ENCODE measurements around the gene NFS1. TPM values are rescaled to one million over a fixed set of nuclear protein-coding genes. Genes with fewer than 3 reads are reported as not detected.
"Not testable (repeated sequence)": the region's sequence is repeated elsewhere in the genome, so short reads cannot be mapped to it uniquely, and the experiment has no call there.

Gene NFS1
- total RNA-seq (2022) (44.6 and 53.0 TPM in 2 replicates), Bru-seq, nascent RNA (percentile 67 among the genes with signal in this experiment), BruChase-seq, experiment 1, labeled RNA remaining after a 6-hour chase (percentile 83 among the genes with signal in this experiment), BruChase-seq, experiment 2, labeled RNA remaining after a 2-hour chase (percentile 86 among the genes with signal in this experiment)
- long read RNA-seq, transcript NFS1-203 (13 exons, 3,012 nt): major isoform, 40 of 61 reads
- long read RNA-seq, partial matches to known transcripts: 11 of 61 reads
- long read RNA-seq, other reads (novel, unspliced or antisense): 4 of 61 reads

DNA sequence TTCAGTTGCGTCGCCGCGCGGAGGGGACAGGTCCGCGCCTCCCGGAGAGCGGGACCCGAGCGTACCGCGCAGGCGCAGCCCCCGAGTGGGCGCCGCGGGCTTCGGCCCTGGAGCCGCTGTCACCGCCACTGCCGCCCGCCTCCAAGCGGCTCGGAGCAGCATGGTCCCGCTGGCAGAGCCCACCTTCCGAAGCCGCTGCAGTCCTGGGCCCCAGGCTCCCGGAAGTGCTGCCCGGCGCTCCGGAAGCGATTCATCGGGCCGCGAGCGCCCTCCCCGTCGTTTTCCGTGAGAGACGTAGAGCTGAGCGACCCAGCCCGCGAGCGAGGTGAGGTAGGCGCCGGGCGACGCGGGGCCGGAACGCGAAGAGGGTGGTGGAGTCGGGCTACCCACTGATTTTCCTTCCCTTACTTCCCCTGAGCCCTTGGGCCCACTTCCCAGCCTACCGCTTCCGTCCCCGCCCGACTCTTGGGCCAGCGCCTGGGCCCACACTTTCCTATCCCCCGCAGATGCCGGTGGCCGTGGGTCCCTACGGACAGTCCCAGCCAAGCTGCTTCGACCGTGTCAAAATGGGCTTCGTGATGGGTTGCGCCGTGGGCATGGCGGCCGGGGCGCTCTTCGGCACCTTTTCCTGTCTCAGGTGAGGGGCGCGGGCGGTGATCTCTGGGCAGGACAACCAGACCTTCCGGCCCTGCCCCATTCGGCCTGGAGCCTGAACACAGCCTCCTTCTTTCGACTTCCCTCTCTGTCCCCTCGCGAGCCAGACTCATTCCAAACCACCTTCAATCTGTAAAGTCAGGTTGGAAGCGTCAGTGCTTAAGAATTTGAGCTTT is at the start of gene NFS1, which contains the start of gene ROMO1:
NFS1 (minus strand) TSS at position 226 of the 830 bp plus-strand sequence; CDS start at position 162, 64 bp downstream.
ROMO1 (plus strand) TSS at position 279 of the 830 bp plus-strand sequence; CDS start at position 507, 228 bp downstream.
- peak within 1 kb of the TSS; percentile 87 for H3K27ac Mint-ChIP-seq (ENCODE audit: unreplicated experiment)
- DNase-seq: peak; percentile 91
- no peaks in the 10 kb centered on the region for H3K27me3 Mint-ChIP-seq (ENCODE audit: unreplicated experiment)
- H3K36me3 Mint-ChIP-seq (ENCODE audit: insufficient read depth, unreplicated experiment): peaks cover 60% of the 10 kb centered on the region
- peaks cover 24% of the 10 kb centered on the region for H3K4me1 Mint-ChIP-seq (ENCODE audit: low read depth, unreplicated experiment)
- CTCF ChIA-PET: interaction anchor here (0.6 to 1.0 kb wide), 5 partner anchors 13 to 245 kb away, joined by 3 read pairs; partner anchors contain the start of gene RBM39
- TSS peak; percentile 80 for BruUV-seq (replicated peaks)
- H3K4me3 Mint-ChIP-seq (ENCODE audit: low read depth, unreplicated experiment): peak within 1 kb of the TSS; percentile 90
- intact Hi-C loops (cut with micrococcal nuclease; ENCODE audit: unreplicated experiment): loop anchor here (5.0 kb wide), 1 partner anchor 187 kb away; no protein-coding TSS in a partner anchor
- H3K9me3 Mint-ChIP-seq (ENCODE audit: low read depth, unreplicated experiment): no peaks in the 10 kb centered on the region
- TF ChIP-seq, protein P1, sequence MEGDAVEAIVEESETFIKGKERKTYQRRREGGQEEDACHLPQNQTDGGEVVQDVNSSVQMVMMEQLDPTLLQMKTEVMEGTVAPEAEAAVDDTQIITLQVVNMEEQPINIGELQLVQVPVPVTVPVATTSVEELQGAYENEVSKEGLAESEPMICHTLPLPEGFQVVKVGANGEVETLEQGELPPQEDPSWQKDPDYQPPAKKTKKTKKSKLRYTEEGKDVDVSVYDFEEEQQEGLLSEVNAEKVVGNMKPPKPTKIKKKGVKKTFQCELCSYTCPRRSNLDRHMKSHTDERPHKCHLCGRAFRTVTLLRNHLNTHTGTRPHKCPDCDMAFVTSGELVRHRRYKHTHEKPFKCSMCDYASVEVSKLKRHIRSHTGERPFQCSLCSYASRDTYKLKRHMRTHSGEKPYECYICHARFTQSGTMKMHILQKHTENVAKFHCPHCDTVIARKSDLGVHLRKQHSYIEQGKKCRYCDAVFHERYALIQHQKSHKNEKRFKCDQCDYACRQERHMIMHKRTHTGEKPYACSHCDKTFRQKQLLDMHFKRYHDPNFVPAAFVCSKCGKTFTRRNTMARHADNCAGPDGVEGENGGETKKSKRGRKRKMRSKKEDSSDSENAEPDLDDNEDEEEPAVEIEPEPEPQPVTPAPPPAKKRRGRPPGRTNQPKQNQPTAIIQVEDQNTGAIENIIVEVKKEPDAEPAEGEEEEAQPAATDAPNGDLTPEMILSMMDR (IDR thresholded peaks at IDR 0.05; ENCODE audit: unreplicated experiment): no peak

DNA sequence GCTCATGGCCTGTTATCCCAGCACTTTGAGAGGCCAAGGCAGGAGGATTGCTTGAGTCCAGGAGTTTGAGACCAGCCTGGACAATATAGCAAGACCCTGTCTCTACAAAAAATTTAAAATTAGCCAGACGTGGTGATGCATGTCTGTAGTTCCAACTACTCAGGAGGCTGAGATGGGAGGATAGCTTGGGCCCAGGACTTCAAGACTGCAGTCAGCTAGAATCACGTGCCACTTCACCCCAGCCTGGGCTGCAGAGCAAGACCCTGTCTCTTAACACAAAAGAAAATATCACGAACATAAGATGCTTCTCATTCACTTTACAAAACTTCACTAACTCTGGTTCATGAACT is 45.3 kb upstream of the NFS1 start:
- H3K9me3 Mint-ChIP-seq (ENCODE audit: low read depth, unreplicated experiment); H3K27ac Mint-ChIP-seq (ENCODE audit: unreplicated experiment); H3K4me3 Mint-ChIP-seq (ENCODE audit: low read depth, unreplicated experiment); BruUV-seq (replicated peaks); intact Hi-C loops (cut with micrococcal nuclease; ENCODE audit: unreplicated experiment); H3K27me3 Mint-ChIP-seq (ENCODE audit: unreplicated experiment); DNase-seq: not testable (repeated sequence)
- CTCF ChIA-PET: interaction anchor here (0.6 kb wide), 1 partner anchor 140 kb away, joined by 3 read pairs; no protein-coding TSS in a partner anchor
- Mint-ChIP-seq H3K36me3 (ENCODE audit: insufficient read depth, unreplicated experiment) (peaks cover 40% of the 10 kb centered on the region), H3K4me1 (ENCODE audit: low read depth, unreplicated experiment) (peaks cover 21% of the 10 kb centered on the region)

DNA sequence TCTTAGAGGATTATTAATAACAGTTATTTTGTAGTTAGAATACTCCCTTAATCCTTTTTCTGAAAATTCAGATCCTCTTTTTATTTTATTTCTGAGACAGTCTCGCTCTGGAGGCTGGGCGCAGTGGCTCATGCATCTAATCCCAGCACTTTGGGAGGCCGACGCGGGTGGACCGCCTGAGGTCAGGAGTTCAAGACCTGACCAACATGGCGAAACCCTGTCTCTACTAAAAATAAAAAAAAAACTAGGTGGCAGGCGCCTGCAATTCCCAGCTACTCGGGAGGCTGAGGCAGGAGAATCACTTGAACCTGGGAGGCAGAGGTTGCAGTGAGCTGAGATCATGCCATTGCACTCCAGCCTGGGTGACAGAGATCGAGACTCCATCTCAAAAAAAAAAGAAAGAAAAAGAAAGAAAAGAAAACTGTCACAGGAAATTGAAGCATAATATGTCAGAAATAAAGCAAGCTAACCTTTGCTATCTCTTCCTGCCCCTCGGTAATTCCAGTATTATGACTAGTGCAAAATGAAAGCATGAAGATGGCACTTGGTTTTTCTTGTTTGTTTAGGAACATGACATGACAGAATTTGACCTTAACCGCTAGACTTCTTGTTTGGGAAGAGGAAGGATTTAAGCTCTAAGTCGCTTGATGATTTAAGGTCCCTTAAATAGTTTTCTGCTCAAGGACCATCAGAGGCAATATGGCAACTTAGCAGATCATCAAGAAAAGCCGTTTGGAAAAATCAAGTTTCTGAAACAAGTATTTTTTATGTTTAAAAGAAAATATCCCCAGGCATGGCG is 44.7 kb upstream of the NFS1 start:
- intact Hi-C loops (cut with micrococcal nuclease; ENCODE audit: unreplicated experiment): loop anchor here (2.0 kb wide), 2 partner anchors 25 to 79 kb away; partner anchors contain the start of genes CPNE1 and RBM12

More for the DNA sequence above, 44.7 kb upstream of the NFS1 start:
- peaks cover 26% of the 10 kb centered on the region for H3K4me1 Mint-ChIP-seq (ENCODE audit: low read depth, unreplicated experiment)
- H3K27me3 Mint-ChIP-seq (ENCODE audit: unreplicated experiment): no peaks in the 10 kb centered on the region
- DNase-seq: no peak
- H3K36me3 Mint-ChIP-seq (ENCODE audit: insufficient read depth, unreplicated experiment): peaks cover 45% of the 10 kb centered on the region
- no peaks in the 10 kb centered on the region for H3K9me3 Mint-ChIP-seq (ENCODE audit: low read depth, unreplicated experiment)
- peak overlapping the region; percentile 100 for H3K27ac Mint-ChIP-seq (ENCODE audit: unreplicated experiment)
- CTCF ChIA-PET: interaction anchor here (0.6 to 1.8 kb wide), 7 partner anchors 7 to 305 kb away, joined by 3 to 9 read pairs (median 4); no protein-coding TSS in a partner anchor
- TF ChIP-seq, protein P1 (IDR thresholded peaks at IDR 0.05; ENCODE audit: unreplicated experiment): no peak
- BruUV-seq (replicated peaks): no TSS peak
- peak overlapping the region; percentile 80 for H3K4me3 Mint-ChIP-seq (ENCODE audit: low read depth, unreplicated experiment)

Data from Calu3 (cell line).